Stimulated activated CD8-positive, alpha-beta memory T cell treated with anti-CD3 and anti-CD28 coated beads, Interleukin-15, amount 100 ng/mL, for 48 hours (primary cell): ENCODE measurements around the gene PRUNE2.

Source experiments
- DNase-seq, 2 donors: peaks; one replicate each; pipeline ENCODE4 v3.0.0-alpha.2; 2020; ENCODE audit warnings: low read depth in 2 of 2

Gene PRUNE2

DNA sequence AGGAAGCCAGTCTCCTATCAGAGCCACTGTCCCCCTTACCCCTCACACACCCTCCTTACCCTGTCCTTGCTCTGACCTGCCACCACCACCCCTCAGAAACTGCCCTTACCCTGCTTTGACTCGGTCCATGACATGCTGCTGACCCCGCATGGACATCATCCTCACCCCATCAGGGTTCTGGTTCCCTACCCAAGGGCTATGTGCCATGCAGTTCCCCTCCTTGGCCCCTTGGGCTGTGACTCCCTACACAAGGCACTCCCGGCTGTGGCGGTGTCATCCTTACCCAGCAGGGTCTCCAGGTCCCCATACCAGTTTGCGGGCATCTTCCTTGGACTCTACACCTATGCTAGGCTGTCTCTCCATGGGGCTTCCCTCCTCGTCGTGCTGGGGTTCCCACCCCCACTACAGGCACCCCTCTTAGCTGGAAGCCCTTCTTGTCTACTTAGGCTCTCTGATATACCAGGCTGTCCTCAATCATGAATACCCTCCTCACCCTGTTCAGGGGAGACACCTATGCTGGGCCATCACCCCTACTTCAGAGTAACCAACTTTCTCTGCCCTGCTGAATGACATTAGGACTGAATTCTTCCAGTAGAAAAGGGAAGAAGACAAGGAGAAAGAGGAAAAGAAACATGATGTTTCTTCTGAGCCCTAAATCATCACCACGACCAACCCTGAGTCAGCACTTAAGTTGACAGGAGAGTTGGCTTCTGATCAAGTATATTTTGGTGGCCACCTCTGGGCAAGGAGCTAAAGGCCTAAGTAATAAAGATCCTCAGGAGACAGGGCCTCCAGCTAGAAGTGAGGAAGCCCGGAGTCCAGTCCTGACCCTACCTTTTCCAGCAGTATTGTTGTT, 331.8 kb downstream of the PRUNE2 start:
- DNase-seq, result no peak

DNA sequence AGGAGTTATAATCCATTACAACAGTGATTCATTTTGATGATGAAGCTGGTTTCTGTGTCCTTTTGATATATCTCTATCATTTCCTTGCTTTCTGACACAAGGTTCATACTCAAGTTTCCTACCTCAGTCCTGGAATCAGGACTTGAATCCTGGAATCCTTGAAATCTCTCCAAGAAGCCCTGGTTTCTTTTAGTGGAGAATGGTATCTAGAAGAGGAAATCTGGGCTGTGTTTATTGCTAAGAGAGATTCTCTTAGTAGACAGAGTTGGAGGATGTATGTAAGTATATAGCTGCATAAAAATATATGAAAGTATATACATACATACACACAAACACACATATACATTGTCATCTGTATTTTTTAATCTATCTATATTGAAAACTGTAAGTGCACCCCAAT, 332.5 kb downstream of the PRUNE2 start:
- DNase-seq, result no peak

DNA sequence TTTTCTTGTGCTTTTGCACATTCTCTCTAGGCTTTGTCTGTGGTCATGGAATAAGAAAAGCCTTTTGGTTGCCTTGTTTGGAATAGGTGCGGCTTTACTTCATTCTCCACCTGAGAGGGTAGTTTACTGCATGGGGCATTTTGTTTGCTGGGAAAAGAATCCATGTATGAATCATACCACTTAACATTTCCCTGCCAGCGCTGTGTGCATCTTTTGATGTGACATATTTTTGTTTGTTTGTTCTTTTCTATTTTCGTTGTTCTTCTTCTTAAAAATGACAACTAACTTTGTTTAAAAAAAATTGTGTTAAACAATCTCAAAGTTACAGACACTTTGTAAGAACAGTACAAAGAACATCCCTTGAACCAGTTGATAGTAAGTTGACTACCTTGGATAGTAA, 333.8 kb downstream of the PRUNE2 start:
- DNase-seq, result no peak

- no peak for DNase-seq
These were observed 334.2 kb downstream of the PRUNE2 start for GRCh38 chr9:76571743-76572146.

DNA sequence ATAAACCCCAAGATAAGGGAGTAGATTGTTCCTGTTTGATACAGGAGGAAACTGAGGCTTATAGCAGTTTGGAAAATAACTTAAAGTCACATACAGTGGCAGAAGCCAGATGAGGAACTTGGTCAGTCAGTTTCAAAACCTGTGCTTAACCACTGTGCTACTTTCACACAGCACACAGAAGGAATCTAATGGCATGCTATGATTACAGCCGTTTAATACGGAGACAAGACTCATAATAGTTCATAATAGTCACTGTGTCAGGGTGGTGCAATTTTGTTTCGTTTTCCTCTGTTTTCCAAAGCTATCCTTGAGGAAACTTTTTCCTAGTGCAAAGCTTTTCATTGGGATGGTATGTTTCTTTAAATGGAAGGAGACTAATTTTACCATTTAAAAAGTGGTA, 334.6 kb downstream of the PRUNE2 start:
- DNase-seq, result no peak

DNA sequence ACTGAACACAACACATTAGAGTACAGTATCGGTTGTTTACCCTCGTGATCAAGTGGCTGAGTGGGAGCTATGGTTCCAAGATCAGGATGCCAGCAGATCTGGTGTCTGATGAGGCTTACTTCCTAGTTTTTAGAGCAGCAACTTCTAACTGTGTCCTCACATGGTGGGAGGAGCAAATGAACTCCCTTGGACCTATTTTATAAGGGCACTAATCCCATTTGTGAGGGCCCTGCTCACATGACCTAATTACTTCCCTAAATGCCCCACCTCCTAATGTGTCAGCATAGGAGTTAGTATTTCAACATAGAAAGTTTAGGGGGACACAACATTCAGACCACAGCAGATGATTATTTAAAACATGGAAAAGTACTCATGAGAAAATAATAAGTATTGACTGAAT, 335.1 kb downstream of the PRUNE2 start:
- DNase-seq, result no peak

GRCh38 chr9:76567086-76567485, 338.8 kb downstream of the PRUNE2 start:
- DNase-seq, result no peak

DNA sequence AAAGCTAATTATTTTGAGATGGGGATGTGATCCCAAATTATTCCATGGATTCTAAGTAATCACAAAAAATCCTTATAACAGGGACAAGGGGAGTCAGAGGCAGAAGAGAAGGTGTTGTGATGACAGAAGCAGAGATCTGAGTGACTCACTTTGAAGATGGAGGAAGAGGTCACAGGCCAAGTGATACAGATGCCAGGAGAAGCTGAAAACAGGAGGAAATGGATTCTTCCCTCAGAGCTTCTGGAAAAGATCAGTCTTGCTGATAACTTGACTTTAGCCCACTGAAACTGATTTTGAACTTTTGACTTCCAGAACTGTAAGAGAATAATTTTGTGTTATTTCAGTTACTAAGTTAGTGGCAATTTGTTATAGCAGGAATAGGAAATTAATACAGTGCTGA, 341.6 kb downstream of the PRUNE2 start:
- DNase-seq, result no peak

- DNase-seq, result no peak
These were observed 343.4 kb downstream of the PRUNE2 start for GRCh38 chr9:76562511-76562911.

DNA sequence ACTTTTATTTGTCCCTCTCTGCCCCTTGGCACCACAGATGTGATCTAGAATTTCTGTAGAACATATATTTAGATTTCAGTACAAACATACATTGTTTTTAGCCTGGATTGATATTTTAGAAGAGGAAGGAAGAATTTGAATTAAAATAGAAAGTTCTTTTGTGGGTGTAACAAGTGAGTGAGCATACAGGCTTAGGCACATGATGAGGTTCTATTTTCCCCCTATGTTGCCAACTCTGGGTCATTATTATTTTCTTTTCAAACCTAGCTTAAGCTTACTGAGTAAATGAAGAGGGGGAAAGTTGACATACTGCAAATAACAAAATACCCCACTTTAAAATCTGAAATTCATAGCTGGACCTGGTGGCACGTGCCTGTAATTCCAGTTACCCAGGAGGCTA, 344.0 kb downstream of the PRUNE2 start:
- DNase-seq, result no peak
